Measurements from ENCODE around the gene CISH.

CISH gene

GRCh38 chr3:50639055-50639494 is 27.5 kb upstream of the CISH start:
- Histone ChIP-seq H3K9me3 (ENCODE audit: control insufficient read depth in 2 of 2, low read length in 2 of 2) (no peaks in the 10 kb centered on the region), H3K4me1 (ENCODE audit: control insufficient read depth in 2 of 2, insufficient read depth in 2 of 2, low read length in 2 of 2) (peaks cover 0 to 6% of the 10 kb centered on the region in 2 donors), H3K36me3 (ENCODE audit: control insufficient read depth in 2 of 2, insufficient read depth in 2 of 2, low read length in 2 of 2) (peaks cover 20 to 38% of the 10 kb centered on the region in 2 donors), H3K27ac (ENCODE audit: low read depth in 2 of 2, low read length in 2 of 2) (no peak overlapping the region), H3K4me3 (ENCODE audit: low read length in 2 of 2) (no peak overlapping the region), H3K27me3 (ENCODE audit: control insufficient read depth in 2 of 2, insufficient read depth in 2 of 2, low read length in 2 of 2) (no peaks in the 10 kb centered on the region), H3K9ac (ENCODE audit: low read depth in 1 of 2, low read length in 2 of 2) (no peak overlapping the region)

GRCh38 chr3:50637945-50638344 is 26.4 kb upstream of the CISH start:
- no peaks in the 10 kb centered on the region for H3K9me3 ChIP-seq (ENCODE audit: control insufficient read depth in 2 of 2, low read length in 2 of 2)
- H3K27me3 ChIP-seq (ENCODE audit: control insufficient read depth in 2 of 2, insufficient read depth in 2 of 2, low read length in 2 of 2): no peaks in the 10 kb centered on the region
- no peak overlapping the region for H3K9ac ChIP-seq (ENCODE audit: low read depth in 1 of 2, low read length in 2 of 2)
- H3K27ac ChIP-seq (ENCODE audit: low read depth in 2 of 2, low read length in 2 of 2): no peak overlapping the region
- H3K36me3 ChIP-seq (ENCODE audit: control insufficient read depth in 2 of 2, insufficient read depth in 2 of 2, low read length in 2 of 2): peaks cover 16 to 28% of the 10 kb centered on the region in 2 donors
- H3K4me3 ChIP-seq (ENCODE audit: low read length in 2 of 2): no peak overlapping the region
- H3K4me1 ChIP-seq (ENCODE audit: control insufficient read depth in 2 of 2, insufficient read depth in 2 of 2, low read length in 2 of 2): peaks cover 0 to 11% of the 10 kb centered on the region in 2 donors

- Histone ChIP-seq H3K27me3 (ENCODE audit: control insufficient read depth in 2 of 2, insufficient read depth in 2 of 2, low read length in 2 of 2) (no peaks in the 10 kb centered on the region), H3K9ac (ENCODE audit: low read depth in 1 of 2, low read length in 2 of 2) (no peak overlapping the region), H3K9me3 (ENCODE audit: control insufficient read depth in 2 of 2, low read length in 2 of 2) (no peaks in the 10 kb centered on the region), H3K4me1 (ENCODE audit: control insufficient read depth in 2 of 2, insufficient read depth in 2 of 2, low read length in 2 of 2) (peaks cover 0 to 11% of the 10 kb centered on the region in 2 donors), H3K36me3 (ENCODE audit: control insufficient read depth in 2 of 2, insufficient read depth in 2 of 2, low read length in 2 of 2) (peaks cover 13 to 23% of the 10 kb centered on the region in 2 donors), H3K27ac (ENCODE audit: low read depth in 2 of 2, low read length in 2 of 2) (no peak overlapping the region), H3K4me3 (ENCODE audit: low read length in 2 of 2) (no peak overlapping the region)
These were observed 25.4 kb upstream of the CISH start for GRCh38 chr3:50637011-50637410.

GRCh38 chr3:50635066-50635465 is 23.5 kb upstream of the CISH start:
- H3K4me3 ChIP-seq (ENCODE audit: low read length in 2 of 2): no peak overlapping the region
- H3K9ac ChIP-seq (ENCODE audit: low read depth in 1 of 2, low read length in 2 of 2): no peak overlapping the region
- peaks cover 0 to 14% of the 10 kb centered on the region in 2 donors for H3K4me1 ChIP-seq (ENCODE audit: control insufficient read depth in 2 of 2, insufficient read depth in 2 of 2, low read length in 2 of 2)
- no peak overlapping the region for H3K27ac ChIP-seq (ENCODE audit: low read depth in 2 of 2, low read length in 2 of 2)
- H3K27me3 ChIP-seq (ENCODE audit: control insufficient read depth in 2 of 2, insufficient read depth in 2 of 2, low read length in 2 of 2): no peaks in the 10 kb centered on the region
- peaks cover 0 to 9% of the 10 kb centered on the region in 2 donors for H3K36me3 ChIP-seq (ENCODE audit: control insufficient read depth in 2 of 2, insufficient read depth in 2 of 2, low read length in 2 of 2)
- no peaks in the 10 kb centered on the region for H3K9me3 ChIP-seq (ENCODE audit: control insufficient read depth in 2 of 2, low read length in 2 of 2)

- H3K4me1 ChIP-seq (ENCODE audit: control insufficient read depth in 2 of 2, insufficient read depth in 2 of 2, low read length in 2 of 2): peaks cover 0 to 17% of the 10 kb centered on the region in 2 donors
- H3K9me3 ChIP-seq (ENCODE audit: control insufficient read depth in 2 of 2, low read length in 2 of 2): no peaks in the 10 kb centered on the region
- no peaks in the 10 kb centered on the region for H3K27me3 ChIP-seq (ENCODE audit: control insufficient read depth in 2 of 2, insufficient read depth in 2 of 2, low read length in 2 of 2)
- no peak overlapping the region for H3K4me3 ChIP-seq (ENCODE audit: low read length in 2 of 2)
- H3K27ac ChIP-seq (ENCODE audit: low read depth in 2 of 2, low read length in 2 of 2): no peak overlapping the region
- H3K36me3 ChIP-seq (ENCODE audit: control insufficient read depth in 2 of 2, insufficient read depth in 2 of 2, low read length in 2 of 2): peaks cover 0 to 3% of the 10 kb centered on the region in 2 donors
- H3K9ac ChIP-seq (ENCODE audit: low read depth in 1 of 2, low read length in 2 of 2): no peak overlapping the region
These were observed 21.7 kb upstream of the CISH start for GRCh38 chr3:50633230-50633790.

- Histone ChIP-seq H3K9ac (ENCODE audit: low read depth in 1 of 2, low read length in 2 of 2) (no peak overlapping the region), H3K4me3 (ENCODE audit: low read length in 2 of 2) (no peak overlapping the region), H3K4me1 (ENCODE audit: control insufficient read depth in 2 of 2, insufficient read depth in 2 of 2, low read length in 2 of 2) (peaks cover 0 to 17% of the 10 kb centered on the region in 2 donors), H3K9me3 (ENCODE audit: control insufficient read depth in 2 of 2, low read length in 2 of 2) (no peaks in the 10 kb centered on the region), H3K27ac (ENCODE audit: low read depth in 2 of 2, low read length in 2 of 2) (no peak overlapping the region), H3K27me3 (ENCODE audit: control insufficient read depth in 2 of 2, insufficient read depth in 2 of 2, low read length in 2 of 2) (no peaks in the 10 kb centered on the region), H3K36me3 (ENCODE audit: control insufficient read depth in 2 of 2, insufficient read depth in 2 of 2, low read length in 2 of 2) (peaks cover 0 to 3% of the 10 kb centered on the region in 2 donors)
These were observed 20.9 kb upstream of the CISH start for GRCh38 chr3:50632450-50632849.

GRCh38 chr3:50630877-50631276 is 19.3 kb upstream of the CISH start:
- no peak overlapping the region for H3K27ac ChIP-seq (ENCODE audit: low read depth in 2 of 2, low read length in 2 of 2)
- H3K4me3 ChIP-seq (ENCODE audit: low read length in 2 of 2): no peak overlapping the region
- H3K27me3 ChIP-seq (ENCODE audit: control insufficient read depth in 2 of 2, insufficient read depth in 2 of 2, low read length in 2 of 2): no peaks in the 10 kb centered on the region
- H3K9me3 ChIP-seq (ENCODE audit: control insufficient read depth in 2 of 2, low read length in 2 of 2): no peaks in the 10 kb centered on the region
- peaks cover 0 to 11% of the 10 kb centered on the region in 2 donors for H3K4me1 ChIP-seq (ENCODE audit: control insufficient read depth in 2 of 2, insufficient read depth in 2 of 2, low read length in 2 of 2)
- no peak overlapping the region for H3K9ac ChIP-seq (ENCODE audit: low read depth in 1 of 2, low read length in 2 of 2)
- H3K36me3 ChIP-seq (ENCODE audit: control insufficient read depth in 2 of 2, insufficient read depth in 2 of 2, low read length in 2 of 2): peaks cover 0 to 3% of the 10 kb centered on the region in 2 donors

GRCh38 chr3:50630394-50630793 is 18.8 kb upstream of the CISH start:
- no peak overlapping the region for H3K4me3 ChIP-seq (ENCODE audit: low read length in 2 of 2)
- peaks cover under 1 to 14% of the 10 kb centered on the region in 2 donors for H3K4me1 ChIP-seq (ENCODE audit: control insufficient read depth in 2 of 2, insufficient read depth in 2 of 2, low read length in 2 of 2)
- H3K27me3 ChIP-seq (ENCODE audit: control insufficient read depth in 2 of 2, insufficient read depth in 2 of 2, low read length in 2 of 2): no peaks in the 10 kb centered on the region
- H3K9me3 ChIP-seq (ENCODE audit: control insufficient read depth in 2 of 2, low read length in 2 of 2): no peaks in the 10 kb centered on the region
- peaks cover 0 to 3% of the 10 kb centered on the region in 2 donors for H3K36me3 ChIP-seq (ENCODE audit: control insufficient read depth in 2 of 2, insufficient read depth in 2 of 2, low read length in 2 of 2)
- no peak overlapping the region for H3K27ac ChIP-seq (ENCODE audit: low read depth in 2 of 2, low read length in 2 of 2)
- H3K9ac ChIP-seq (ENCODE audit: low read depth in 1 of 2, low read length in 2 of 2): no peak overlapping the region

- Histone ChIP-seq H3K4me1 (ENCODE audit: control insufficient read depth in 2 of 2, insufficient read depth in 2 of 2, low read length in 2 of 2) (peaks cover 15 to 24% of the 10 kb centered on the region in 2 donors), H3K27ac (ENCODE audit: low read depth in 2 of 2, low read length in 2 of 2) (no peak overlapping the region)
These were observed 17.0 kb upstream of the CISH start for GRCh38 chr3:50628601-50629000.

GRCh38 chr3:50627407-50628051 is 16.0 kb upstream of the CISH start:
- Histone ChIP-seq H3K4me1 (ENCODE audit: control insufficient read depth in 2 of 2, insufficient read depth in 2 of 2, low read length in 2 of 2) (peaks cover 18 to 21% of the 10 kb centered on the region in 2 donors), H3K4me3 (ENCODE audit: low read length in 2 of 2) (no peak overlapping the region), H3K27ac (ENCODE audit: low read depth in 2 of 2, low read length in 2 of 2) (no peak overlapping the region), H3K9ac (ENCODE audit: low read depth in 1 of 2, low read length in 2 of 2) (no peak overlapping the region), H3K9me3 (ENCODE audit: control insufficient read depth in 2 of 2, low read length in 2 of 2) (no peaks in the 10 kb centered on the region), H3K27me3 (ENCODE audit: control insufficient read depth in 2 of 2, insufficient read depth in 2 of 2, low read length in 2 of 2) (no peaks in the 10 kb centered on the region), H3K36me3 (ENCODE audit: control insufficient read depth in 2 of 2, insufficient read depth in 2 of 2, low read length in 2 of 2) (peaks cover 0 to 1% of the 10 kb centered on the region in 2 donors)

More at GRCh38 chr3:50628601-50629000, 17.0 kb upstream of the CISH start:
- Histone ChIP-seq H3K4me3 (ENCODE audit: low read length in 2 of 2) (no peak overlapping the region), H3K27me3 (ENCODE audit: control insufficient read depth in 2 of 2, insufficient read depth in 2 of 2, low read length in 2 of 2) (no peaks in the 10 kb centered on the region), H3K9me3 (ENCODE audit: control insufficient read depth in 2 of 2, low read length in 2 of 2) (no peaks in the 10 kb centered on the region), H3K9ac (ENCODE audit: low read depth in 1 of 2, low read length in 2 of 2) (no peak overlapping the region), H3K36me3 (ENCODE audit: control insufficient read depth in 2 of 2, insufficient read depth in 2 of 2, low read length in 2 of 2) (no peaks in the 10 kb centered on the region)
